HG02938 (cell line): ENCODE data around the gene DNASE2B.

Experiments used
- ATAC-seq: cut with Tn5 transposase; IDR thresholded peaks from one replicate; pipeline ENCODE4 v1.9.1; 2021; ENCODE audit warnings: mild to moderate bottlenecking, moderate library complexity; ENCODE audit not compliant: unreplicated experiment

The DNASE2B gene

GRCh38 chr1:84450910-84451309 lies 52.6 kb downstream of the DNASE2B start:
- no peak for ATAC-seq

GRCh38 chr1:84452436-84452835 lies 54.2 kb downstream of the DNASE2B start:
- ATAC-seq = no peak

GRCh38 chr1:84462118-84462517 lies 63.8 kb downstream of the DNASE2B start:
- no peak for ATAC-seq
